Body of pancreas (tissue), 4 donors: Measurements from ENCODE around the gene UBXN7.

ENCODE experiments used
- POLR2A ChIP-seq, 3 donors: fragments of 450-650 bp; IDR thresholded peaks; one replicate each; pipeline ENCODE4 v1.6.1; 2016; ENCODE audit warnings: antibody characterized with exemption in 3 of 3, mild to moderate bottlenecking in 2 of 3
- TF ChIP-seq, protein P1 (sequence below), 7 experiments: fragments of 450-650 bp in 4 of 7; fragments of 200-600 bp in 3 of 7; sonication (generic) in 3 of 7; IDR thresholded peaks; one replicate each; pipeline ENCODE4 v1.5.1; 2016 to 2019; ENCODE audit warnings: antibody characterized with exemption in 7 of 7

DNA sequence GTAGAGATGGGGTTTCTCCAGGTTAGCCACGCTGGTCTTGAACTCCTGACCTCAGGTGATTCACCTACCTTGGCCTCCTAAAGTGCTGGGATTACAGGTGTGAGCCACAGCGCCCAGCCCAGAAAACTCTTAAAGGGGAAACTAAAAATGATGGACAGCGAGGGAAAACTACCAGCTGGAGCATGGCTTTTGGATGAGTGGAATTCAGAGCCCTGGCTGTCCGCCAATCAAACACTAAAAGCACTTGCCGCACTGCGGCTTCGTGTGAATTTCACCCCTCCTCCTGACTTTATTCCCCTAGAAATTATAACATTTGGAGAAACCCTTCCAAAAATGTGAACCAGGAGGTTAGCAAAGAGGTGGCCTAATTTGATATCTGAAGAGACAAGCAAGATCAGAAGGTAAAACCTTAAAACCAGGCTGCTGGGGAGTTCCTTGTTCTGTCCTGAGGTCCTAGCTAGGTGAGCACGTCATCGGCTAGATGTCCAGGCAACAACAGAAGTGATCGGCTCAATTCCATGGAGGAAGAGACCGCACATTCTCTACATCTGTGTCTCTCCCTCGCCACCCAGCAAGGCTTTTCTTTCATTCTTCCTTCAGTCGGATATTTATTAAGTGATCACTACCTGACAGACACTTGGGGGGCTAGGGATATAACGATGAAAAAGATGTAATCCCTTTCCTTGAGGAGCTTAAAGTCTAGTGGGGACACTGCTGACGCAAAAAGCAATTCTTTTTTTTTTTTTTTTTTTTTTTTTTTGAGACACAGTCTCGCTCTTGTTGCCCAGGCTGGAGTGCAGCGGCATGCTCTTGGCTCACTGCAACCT lies 95.7 kb downstream of the UBXN7 start:
- TF ChIP-seq, protein P1, sequence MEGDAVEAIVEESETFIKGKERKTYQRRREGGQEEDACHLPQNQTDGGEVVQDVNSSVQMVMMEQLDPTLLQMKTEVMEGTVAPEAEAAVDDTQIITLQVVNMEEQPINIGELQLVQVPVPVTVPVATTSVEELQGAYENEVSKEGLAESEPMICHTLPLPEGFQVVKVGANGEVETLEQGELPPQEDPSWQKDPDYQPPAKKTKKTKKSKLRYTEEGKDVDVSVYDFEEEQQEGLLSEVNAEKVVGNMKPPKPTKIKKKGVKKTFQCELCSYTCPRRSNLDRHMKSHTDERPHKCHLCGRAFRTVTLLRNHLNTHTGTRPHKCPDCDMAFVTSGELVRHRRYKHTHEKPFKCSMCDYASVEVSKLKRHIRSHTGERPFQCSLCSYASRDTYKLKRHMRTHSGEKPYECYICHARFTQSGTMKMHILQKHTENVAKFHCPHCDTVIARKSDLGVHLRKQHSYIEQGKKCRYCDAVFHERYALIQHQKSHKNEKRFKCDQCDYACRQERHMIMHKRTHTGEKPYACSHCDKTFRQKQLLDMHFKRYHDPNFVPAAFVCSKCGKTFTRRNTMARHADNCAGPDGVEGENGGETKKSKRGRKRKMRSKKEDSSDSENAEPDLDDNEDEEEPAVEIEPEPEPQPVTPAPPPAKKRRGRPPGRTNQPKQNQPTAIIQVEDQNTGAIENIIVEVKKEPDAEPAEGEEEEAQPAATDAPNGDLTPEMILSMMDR (IDR thresholded peaks at IDR 0.05): no peak
- no peak for TF ChIP-seq POLR2A (IDR thresholded peaks at IDR 0.05)
